Amniotic epithelial cell (primary cell): ENCODE results near the gene HLA-DMB.

Source experiments
- DNase-seq: peaks from one replicate; pipeline ENCODE4 v3.0.0-alpha.2; 2010; ENCODE audit warnings: low read depth

HLA-DMB gene

GRCh38 chr6:32906539-32906938 is 34.3 kb downstream of the HLA-DMB start:
- peak; percentile 44 for DNase-seq

GRCh38 chr6:32905078-32905477 is 35.8 kb downstream of the HLA-DMB start:
- no peak for DNase-seq

GRCh38 chr6:32903952-32904351 is 36.9 kb downstream of the HLA-DMB start:
- no peak for DNase-seq

GRCh38 chr6:32895006-32895345 is 45.9 kb downstream of the HLA-DMB start:
- DNase-seq, result no peak

- DNase-seq, result peak; percentile 83
Measured at GRCh38 chr6:32894085-32895005, 46.5 kb downstream of the HLA-DMB start.

- DNase-seq, result no peak
Measured at GRCh38 chr6:32890831-32891230, 50.0 kb downstream of the HLA-DMB start.

GRCh38 chr6:32889533-32889932 is 51.3 kb downstream of the HLA-DMB start:
- DNase-seq, result no peak

GRCh38 chr6:32888576-32888975 is 52.3 kb downstream of the HLA-DMB start:
- no peak for DNase-seq

- no peak for DNase-seq
Measured at GRCh38 chr6:32887616-32888015, 53.2 kb downstream of the HLA-DMB start.

- DNase-seq, result peak; percentile 51
Measured at GRCh38 chr6:32886681-32887383, 54.0 kb downstream of the HLA-DMB start.

- DNase-seq, result peak; percentile 73
Measured at GRCh38 chr6:32885698-32886286, 55.0 kb downstream of the HLA-DMB start.
